ENCODE results near the gene TRIP10. TPM values are rescaled to one million over a fixed set of nuclear protein-coding genes. Genes with fewer than 3 reads are reported as not detected.
A peak's percentile ranks its signal among the peaks of the same experiment; 100 is the strongest.

Gene TRIP10, protein sequence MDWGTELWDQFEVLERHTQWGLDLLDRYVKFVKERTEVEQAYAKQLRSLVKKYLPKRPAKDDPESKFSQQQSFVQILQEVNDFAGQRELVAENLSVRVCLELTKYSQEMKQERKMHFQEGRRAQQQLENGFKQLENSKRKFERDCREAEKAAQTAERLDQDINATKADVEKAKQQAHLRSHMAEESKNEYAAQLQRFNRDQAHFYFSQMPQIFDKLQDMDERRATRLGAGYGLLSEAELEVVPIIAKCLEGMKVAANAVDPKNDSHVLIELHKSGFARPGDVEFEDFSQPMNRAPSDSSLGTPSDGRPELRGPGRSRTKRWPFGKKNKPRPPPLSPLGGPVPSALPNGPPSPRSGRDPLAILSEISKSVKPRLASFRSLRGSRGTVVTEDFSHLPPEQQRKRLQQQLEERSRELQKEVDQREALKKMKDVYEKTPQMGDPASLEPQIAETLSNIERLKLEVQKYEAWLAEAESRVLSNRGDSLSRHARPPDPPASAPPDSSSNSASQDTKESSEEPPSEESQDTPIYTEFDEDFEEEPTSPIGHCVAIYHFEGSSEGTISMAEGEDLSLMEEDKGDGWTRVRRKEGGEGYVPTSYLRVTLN
- total RNA-seq (2021; fragmentation: NEBNext Ultra II Directional; extraction: Animal tissue kit (Norgen Biotek cat#: 25700)) = 69.3 and 69.5 TPM in 2 replicates
- polyA plus RNA-seq (2011; rRNA removed) = 27.8 and 38.0 TPM in 2 replicates
- 46.0 TPM for polyA plus RNA-seq (2011; cell fraction: cytosol; rRNA removed)
- 69.9 TPM for polyA plus RNA-seq (2011; cell fraction: nucleus; rRNA removed)
- polyA plus RNA-seq (2012, experiment 1 of 2) = 66.1 to 83.1 TPM (median 77.4 TPM) in 4 replicates
- 58.7 TPM for polyA plus RNA-seq (2012, experiment 2 of 2)
- 63.3 TPM for polyA plus RNA-seq (2013, experiment 1 of 2)
- polyA plus RNA-seq (2013, experiment 2 of 2) = 64.1 TPM
- polyA minus RNA-seq (2011; rRNA and poly(A)+ RNA removed) = 23.1 and 26.9 TPM in 2 replicates
- 28.1 TPM for polyA minus RNA-seq (2011; cell fraction: cytosol; rRNA and poly(A)+ RNA removed)
- polyA minus RNA-seq (2011; cell fraction: nucleus; rRNA and poly(A)+ RNA removed) = 24.9 TPM
- long read RNA-seq, experiment 1, transcript TRIP10-202 (14 exons, 2,035 nt) = major isoform, 5 of 56 reads
- long read RNA-seq, experiment 1, partial matches to known transcripts = 50 of 56 reads
- long read RNA-seq, experiment 1, other reads (novel, unspliced or antisense) = 1 of 56 reads
- long read RNA-seq, experiment 2, transcript TRIP10-202 (14 exons, 2,035 nt) = major isoform, 18 of 30 reads
- long read RNA-seq, experiment 2, partial matches to known transcripts = 10 of 30 reads
- long read RNA-seq, experiment 2, other reads (novel, unspliced or antisense) = 1 of 30 reads

DNA sequence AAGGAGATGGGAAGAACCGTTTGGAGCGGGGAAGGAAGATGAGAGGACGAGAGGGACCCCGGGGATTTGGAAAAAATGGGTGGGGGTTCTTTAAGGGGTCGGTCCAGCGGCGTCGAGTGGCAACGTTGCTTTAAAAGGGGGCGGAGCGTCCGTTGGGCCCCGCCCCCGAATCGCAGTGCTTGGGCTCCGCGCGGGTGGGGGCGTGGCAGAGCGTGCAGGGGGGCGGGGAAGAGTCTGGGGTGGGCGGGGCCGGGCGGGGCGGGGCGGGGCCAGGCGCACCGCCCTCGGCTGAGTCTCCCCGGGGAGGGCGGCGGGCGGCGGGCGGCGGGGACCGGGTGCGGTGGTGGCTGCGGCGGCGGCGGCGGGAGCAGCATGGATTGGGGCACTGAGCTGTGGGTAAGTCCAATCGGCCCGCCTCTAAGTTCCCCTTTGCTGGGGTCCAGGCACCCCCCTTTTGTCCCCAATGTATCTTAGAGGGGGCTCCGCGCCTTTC, at the start of gene TRIP10:
Gene TRIP10 (plus strand): TSS at position 291 of the 493 bp plus-strand sequence. CDS start 82 bp downstream, at position 373.
- no peak within 1 kb of the TSS for H3K14ac ChIP-seq (ENCODE audit: insufficient read length)
- H3K79me2 ChIP-seq (ENCODE audit: control insufficient read depth in 1 of 2, insufficient read depth in 2 of 2, low read length in 2 of 2) = peaks cover 0 to 13% of the 10 kb centered on the region in 2 experiments; a peak in 1 of 4 replicates
- FAIRE-seq (no peak), DNase-seq (ENCODE audit: low read depth in 1 of 2, low spot score in 2 of 2) (peak in 1 of 2 experiments; percentile 84)
- ChIA-PET CTCF (ENCODE audit: partially characterized antibody) (interaction anchor here (1.4 to 4.7 kb wide), 6 partner anchors 13 to 124 kb away, joined by 5 to 31 read pairs (median 16); partner anchors contain the start of genes C3 and VAV1), POLR2A (ENCODE audit: partially characterized antibody) (interaction anchor here (0.7 to 9.7 kb wide), 5 partner anchors 11 to 27 kb away, joined by 3 to 110 read pairs (median 5); no protein-coding TSS in a partner anchor)
- H2BK20ac ChIP-seq (ENCODE audit: low read length) = no peak within 1 kb of the TSS
- peak within 1 kb of the TSS; percentile 87 for H3K18ac ChIP-seq (ENCODE audit: extremely low read depth, low read length)
- TF ChIP-seq SP1 (IDR thresholded peaks at IDR 0.05; ENCODE audit: low read depth, low read length) = peak; percentile 51; the same call in 1 of the 2 replicates
- peak; percentile 5 for TF ChIP-seq SAP30 (IDR thresholded peaks at IDR 0.05; ENCODE audit: insufficient read depth, insufficient replicate concordance, low read length)
- no peak for TF ChIP-seq JUN (IDR thresholded peaks at IDR 0.05; ENCODE audit: low read depth, low read length)
- TF ChIP-seq PHF8 (conservative IDR thresholded peaks at IDR 0.05; ENCODE audit: low read depth, low read length) = peak; percentile 33; the same call in 1 of the 2 replicates
- 0 out of 2 replicates have a peak, but pooled peaks have one; percentile 10 for TF ChIP-seq E2F6 (IDR thresholded peaks at IDR 0.05)
- no peaks in the 10 kb centered on the region for H3K9me3 ChIP-seq (ENCODE audit: insufficient read depth in 2 of 2, low read depth in 1 of 2, low read length in 1 of 2)
- H3K27me3 ChIP-seq (replicated peaks in 1 of 4; ENCODE audit: control insufficient read depth in 3 of 4, extremely low read depth in 1 of 4, insufficient read depth in 3 of 4, low read length in 3 of 4) = no peaks in the 10 kb centered on the region
- H2AFZ ChIP-seq (ENCODE audit: low read length) = no peak within 1 kb of the TSS; the same call in 1 of the 2 replicates
- H2AK5ac ChIP-seq (ENCODE audit: low read depth, low read length) = no peak within 1 kb of the TSS
- H4K5ac ChIP-seq (ENCODE audit: insufficient read length, low read depth, low read length) = peak within 1 kb of the TSS; percentile 68
- peak within 1 kb of the TSS; percentile 78 to 81 for H3K4me2 ChIP-seq (ENCODE audit: insufficient read depth in 1 of 2, low read depth in 2 of 2, low read length in 2 of 2)
- H3K4me3 ChIP-seq (ENCODE audit: extremely low read depth in 1 of 4, insufficient read depth in 2 of 4, low read depth in 3 of 4, low read length in 4 of 4) = peak within 1 kb of the TSS; percentile 65 to 94 (median 78)
- H2BK12ac ChIP-seq (ENCODE audit: low read depth, low read length) = peak within 1 kb of the TSS; percentile 98
- H2BK5ac ChIP-seq (ENCODE audit: low read depth, low read length) = peak within 1 kb of the TSS; percentile 81
- peak within 1 kb of the TSS; percentile 65; the same call in 1 of the 2 replicates for H2BK15ac ChIP-seq (ENCODE audit: low read length)
- H3K56ac ChIP-seq (replicated peaks; ENCODE audit: insufficient read length, low read depth, low read length) = peak within 1 kb of the TSS; percentile 60
- peak within 1 kb of the TSS; percentile 76 for H4K8ac ChIP-seq (ENCODE audit: extremely low read depth, insufficient read depth, low read length)
- H3K27ac ChIP-seq (ENCODE audit: low read depth, low read length) = peak within 1 kb of the TSS; percentile 66
- H4K20me1 ChIP-seq (replicated peaks in 1 of 2; ENCODE audit: control insufficient read depth in 1 of 2, insufficient read depth in 2 of 2, low read length in 2 of 2) = peaks cover 0 to 5% of the 10 kb centered on the region in 2 experiments
- H3K4me1 ChIP-seq (replicated peaks in 1 of 4; ENCODE audit: control insufficient read depth in 3 of 4, insufficient read depth in 4 of 4, low read length in 3 of 4) = peaks cover 4 to 33% (median 23%) of the 10 kb centered on the region in 4 experiments
- peaks cover 5% of the 10 kb centered on the region for H3K79me1 ChIP-seq (ENCODE audit: low read depth, low read length)
- peaks cover 17% of the 10 kb centered on the region for H3K23me2 ChIP-seq (ENCODE audit: low read depth, low read length)
- H3K4ac ChIP-seq (replicated peaks; ENCODE audit: insufficient read length, low read depth, low read length) = peak within 1 kb of the TSS; percentile 65
- H4K91ac ChIP-seq (replicated peaks; ENCODE audit: insufficient read length, low read length) = peak within 1 kb of the TSS; percentile 83
- no peak within 1 kb of the TSS for H3K23ac ChIP-seq (ENCODE audit: insufficient read length)
- WGBS, 2 experiments (ENCODE audit: extremely low coverage in 1 of 2, insufficient coverage in 1 of 2, insufficient read length in 1 of 2, insufficient replicate concordance in 2 of 2, low coverage in 1 of 2, low lambda C conversion rate in 2 of 2, missing lambda C conversion rate in 1 of 2) = 3% methylated on average over 9 of the region's 47 CpGs; no CpG with 5 or more reads in 1 of the 2 experiments
- peak within 1 kb of the TSS; percentile 48 to 70 (median 60); a peak in 6 of 7 replicates for H3K9ac ChIP-seq (replicated peaks in 1 of 4; ENCODE audit: extremely low read depth in 1 of 4, low read depth in 3 of 4, low read length in 3 of 4)
- peak within 1 kb of the TSS; percentile 45 for H2BK120ac ChIP-seq (replicated peaks; ENCODE audit: low read depth, low read length)
- H3K36me3 ChIP-seq (ENCODE audit: control insufficient read depth in 2 of 4, insufficient read depth in 4 of 4, low read length in 3 of 4) = peaks cover under 1 to 22% (median 4%) of the 10 kb centered on the region in 4 experiments; a peak in 5 of 8 replicates
